Fibroblast of skin of right quadriceps (primary cell): ENCODE results near the gene MYOZ2.

ENCODE experiments used
- DNase-seq: peaks from one replicate; pipeline ENCODE4 v3.0.0-alpha.2; 2013

The MYOZ2 gene

DNA sequence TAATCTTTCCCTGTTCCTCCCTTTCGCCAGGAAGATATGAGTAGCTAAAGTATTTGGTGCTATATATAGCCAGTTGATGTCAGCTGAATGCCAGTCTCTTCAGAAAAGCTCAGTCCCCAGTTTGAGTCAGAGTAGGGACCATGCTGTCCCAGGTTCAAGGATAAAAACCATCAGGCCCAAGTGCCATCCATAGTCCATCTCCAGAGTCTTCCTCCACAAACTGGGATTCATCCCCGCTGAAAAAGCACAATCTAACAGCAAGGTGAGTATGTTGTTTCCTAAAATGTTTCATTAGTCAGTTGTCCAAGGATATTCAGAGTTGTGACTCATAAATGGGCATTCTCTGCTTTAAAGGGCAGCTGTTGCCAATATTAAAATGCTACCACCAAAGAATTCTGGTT is at the start of gene MYOZ2:
TSS of gene MYOZ2 (plus strand) at position 112 of the 401 bp plus-strand sequence. CDS start 694 bp downstream, outside the sequence.
- DNase-seq, result no peak

DNA sequence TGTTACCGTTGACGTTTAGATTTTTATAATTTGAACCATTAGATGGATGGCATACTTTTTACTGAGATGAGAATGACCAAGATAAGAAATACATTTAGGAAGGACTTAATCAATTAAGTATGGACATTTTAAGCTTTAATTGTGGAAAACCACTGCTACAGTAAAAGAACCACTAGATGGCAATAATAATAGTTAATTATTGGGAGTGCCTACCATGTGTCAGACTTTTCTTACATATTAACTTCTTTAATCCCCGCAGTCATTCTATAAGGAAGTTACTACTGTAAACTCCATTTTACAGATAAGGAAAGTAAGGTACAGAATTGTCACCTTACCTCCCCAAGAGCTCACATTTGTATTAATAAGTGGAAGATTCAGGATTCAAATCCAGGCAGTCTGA is 48.5 kb upstream of the MYOZ2 start:
- no peak for DNase-seq

DNA sequence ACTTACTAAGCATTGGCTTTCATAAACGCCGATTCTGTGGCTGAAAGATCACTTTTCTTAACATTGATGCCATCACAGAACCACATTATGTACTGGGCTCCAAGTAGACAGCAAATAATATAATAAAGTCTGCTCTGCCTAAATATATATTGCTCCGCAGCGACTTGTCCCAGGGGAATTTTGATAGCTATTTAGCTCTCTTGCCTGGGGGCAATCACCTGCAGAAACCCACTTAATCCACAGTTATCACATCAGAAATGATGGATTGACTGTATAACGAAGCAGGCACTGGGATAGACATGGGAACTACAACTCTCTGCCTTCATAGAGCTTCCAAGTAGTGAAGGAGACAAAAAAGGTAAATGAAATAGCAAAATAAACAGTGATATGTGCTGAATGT is 48.0 kb upstream of the MYOZ2 start:
- no peak for DNase-seq

DNA sequence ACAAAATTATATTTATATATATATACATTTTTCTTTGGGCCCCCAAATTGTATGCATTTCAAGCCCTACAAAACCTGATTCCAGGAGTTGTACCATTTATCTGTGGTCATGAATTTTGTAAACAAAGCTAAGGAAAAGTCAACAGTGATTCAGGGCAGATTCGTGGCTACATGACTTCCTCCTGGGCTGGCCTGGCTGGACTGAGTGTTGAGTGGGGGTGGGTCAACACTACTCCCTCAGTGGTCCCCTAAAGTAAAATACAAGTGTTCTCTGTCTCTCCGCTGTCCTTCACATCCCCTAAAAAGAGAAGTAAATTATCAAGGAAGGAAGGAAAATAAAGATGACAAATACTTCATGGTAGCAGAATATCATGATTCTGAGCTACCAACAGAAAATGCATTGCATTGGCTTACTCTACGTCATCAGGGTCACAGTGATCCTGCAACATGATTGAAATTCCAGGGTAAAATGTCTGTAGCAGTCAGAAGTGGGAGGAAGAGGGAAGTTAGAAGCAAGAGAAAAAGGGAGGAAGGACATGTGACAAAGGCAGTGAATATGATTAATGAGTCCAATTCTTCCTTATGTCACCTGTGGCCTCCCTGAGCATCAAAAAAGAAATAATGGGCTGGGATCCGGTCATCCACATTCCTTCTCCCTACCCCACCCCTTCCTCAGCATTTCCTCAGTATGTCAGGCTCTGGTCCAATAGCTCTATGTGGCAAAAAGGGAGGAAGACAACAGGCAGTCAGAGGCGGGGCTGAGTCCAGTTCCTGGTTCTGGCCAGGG is 42.4 kb upstream of the MYOZ2 start:
- no peak for DNase-seq

DNA sequence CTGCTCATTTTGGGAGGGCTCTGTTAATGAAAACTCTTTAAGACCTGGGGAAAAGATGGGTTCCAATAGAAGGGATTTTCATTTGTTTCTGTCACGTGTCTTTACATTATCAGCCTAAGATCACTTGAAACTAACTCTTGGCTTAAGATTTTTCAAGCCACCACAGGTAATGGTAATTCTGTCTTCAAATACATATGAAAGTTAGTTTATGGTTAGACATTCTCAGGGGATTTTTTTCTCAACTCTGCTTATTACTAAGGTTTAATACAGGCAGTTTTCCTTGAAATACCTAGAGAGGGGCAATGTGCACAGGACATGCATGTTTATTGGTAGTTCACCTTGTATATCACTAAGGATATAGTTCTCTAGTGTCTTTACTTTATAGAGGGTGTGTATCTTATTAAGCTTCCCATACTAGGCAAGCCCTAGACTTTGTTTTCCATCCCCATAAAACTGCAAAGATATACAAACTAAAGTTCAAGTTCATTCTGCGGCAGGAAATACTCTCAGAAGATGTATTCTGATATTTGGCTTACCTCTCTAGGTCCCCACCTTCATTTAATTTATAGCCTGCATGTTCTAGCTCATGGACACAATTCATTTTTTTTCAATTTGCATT is 38.2 kb upstream of the MYOZ2 start:
- no peak for DNase-seq

DNA sequence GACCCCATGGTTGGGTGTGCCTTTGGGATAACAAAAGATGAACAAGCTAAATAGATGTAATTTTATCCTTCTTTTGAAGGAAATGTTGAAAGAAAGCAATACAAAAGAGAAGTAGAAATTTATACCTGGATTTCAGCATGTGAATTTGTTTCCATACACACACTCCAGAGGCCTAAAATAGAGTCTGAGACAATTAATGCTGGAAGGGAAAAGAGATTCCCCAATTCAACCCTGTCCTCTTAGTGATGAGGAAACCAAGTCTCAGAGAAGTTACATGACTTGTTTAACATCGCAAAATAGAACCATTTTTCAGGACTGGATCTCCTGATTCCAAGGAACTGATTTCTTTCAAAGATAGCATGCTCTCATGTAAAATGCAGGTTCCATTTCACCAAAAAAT is 37.3 kb upstream of the MYOZ2 start:
- DNase-seq, result no peak

DNA sequence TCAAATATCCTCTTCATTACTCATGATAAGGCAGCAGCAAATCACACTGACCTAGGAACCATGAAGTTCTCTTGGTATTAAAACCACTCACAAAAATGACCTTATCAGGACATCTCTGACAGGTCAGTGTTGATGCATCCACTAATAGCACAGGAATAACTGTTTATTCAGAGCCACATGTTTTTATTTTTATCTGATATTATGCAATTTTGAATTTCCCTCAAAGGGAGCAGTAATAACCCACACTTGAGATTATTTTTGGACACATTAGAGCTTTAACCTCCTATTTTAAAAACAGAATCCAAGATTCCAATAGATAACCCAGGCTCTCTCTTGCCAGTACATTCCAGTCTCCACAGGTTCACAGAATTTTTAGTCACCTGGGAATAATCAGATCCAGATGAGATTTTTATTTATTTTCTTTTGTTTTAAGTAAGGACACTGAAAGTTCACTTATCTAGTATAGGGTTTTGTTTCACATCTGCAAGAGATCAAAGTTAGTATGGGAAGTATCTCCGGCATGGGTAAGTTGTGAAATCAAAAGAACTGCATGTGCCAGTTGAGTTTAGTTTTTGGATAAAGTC is 36.3 kb upstream of the MYOZ2 start:
- peak; percentile 63 for DNase-seq

DNA sequence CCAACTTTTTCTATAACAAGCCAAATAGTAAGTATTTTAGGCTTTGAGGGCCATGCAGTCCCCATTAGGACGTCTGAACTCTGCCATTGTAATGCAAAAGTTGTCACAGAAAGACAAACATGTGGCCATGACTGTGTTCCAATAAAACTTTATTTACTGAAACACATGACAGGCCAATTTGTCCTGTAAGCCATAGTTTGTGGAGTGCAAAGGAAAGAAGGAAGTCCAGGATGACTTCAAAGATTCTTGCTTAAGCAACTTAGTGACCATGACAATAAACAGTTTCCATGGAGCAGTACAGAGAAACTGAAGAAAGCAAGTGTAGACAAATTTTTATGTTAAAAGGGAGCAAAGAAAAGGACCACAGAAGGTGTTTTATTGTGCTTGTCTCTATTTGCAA is 35.0 kb upstream of the MYOZ2 start:
- DNase-seq, result no peak

DNA sequence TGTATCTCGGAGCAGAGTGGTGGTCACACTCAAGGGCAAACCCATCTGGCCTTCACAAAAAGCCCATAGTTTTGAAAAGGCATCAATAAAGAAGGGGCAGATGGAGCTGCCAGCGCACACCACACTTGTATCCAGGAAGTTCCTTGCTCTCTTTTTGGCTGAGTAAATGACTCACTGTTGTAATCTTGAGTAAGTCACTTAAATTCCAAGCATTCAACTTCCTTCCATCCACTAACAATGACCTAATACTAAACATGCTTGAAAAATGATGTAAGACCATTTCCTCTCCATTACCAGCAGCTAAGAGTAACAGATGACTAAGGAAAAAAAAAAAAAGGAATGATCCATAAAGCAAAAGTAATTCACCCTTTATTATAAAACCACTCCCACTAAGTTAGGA is 32.4 kb upstream of the MYOZ2 start:
- peak; percentile 98 for DNase-seq

DNA sequence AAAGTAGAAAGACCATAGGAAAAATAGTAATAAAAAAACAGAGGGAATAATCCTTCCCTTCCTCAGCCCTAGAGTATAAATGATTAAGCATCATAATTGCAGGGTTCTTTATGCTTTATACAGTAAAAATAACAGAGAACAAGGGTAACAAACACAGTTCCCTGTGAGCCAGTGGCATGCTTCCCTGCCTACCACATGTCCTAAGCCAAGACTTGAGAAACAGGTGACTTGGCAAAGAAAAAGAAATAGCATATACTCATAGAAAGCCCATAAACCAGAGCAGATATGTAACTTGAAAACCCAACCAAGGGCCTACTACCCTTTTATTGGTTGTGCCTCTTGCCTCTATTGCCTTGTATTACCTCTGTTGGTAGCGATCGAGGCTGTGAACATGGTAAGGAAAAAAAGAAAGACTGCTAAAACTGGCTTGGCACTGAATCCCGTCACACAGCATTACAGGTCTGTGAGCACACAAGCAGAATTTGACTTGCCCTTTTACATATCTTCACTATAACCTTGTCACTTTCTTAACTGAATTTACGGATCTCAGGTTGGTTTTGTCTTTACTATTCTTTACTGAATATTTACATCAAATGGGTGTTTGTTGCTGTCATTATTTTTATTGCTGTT is 30.9 kb upstream of the MYOZ2 start:
- no peak for DNase-seq

DNA sequence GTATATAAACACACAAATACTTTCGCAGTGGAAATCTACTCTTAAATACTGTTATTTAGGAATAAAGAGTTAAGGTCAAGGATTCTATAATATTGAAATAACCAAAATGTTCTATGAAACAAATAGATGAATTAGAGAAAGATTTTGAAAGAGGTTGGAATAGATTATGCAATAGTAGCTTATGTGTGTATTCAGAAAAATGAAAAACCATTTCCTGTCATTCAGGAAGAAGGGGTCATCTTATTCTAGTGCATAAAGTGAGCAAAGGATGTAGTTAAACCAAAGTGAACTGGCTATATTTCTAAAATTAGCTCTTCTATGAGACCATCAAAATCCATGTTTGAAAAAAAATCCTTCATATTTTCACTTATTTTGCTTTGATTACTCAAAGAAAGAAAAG is 30.0 kb upstream of the MYOZ2 start:
- DNase-seq, result no peak

DNA sequence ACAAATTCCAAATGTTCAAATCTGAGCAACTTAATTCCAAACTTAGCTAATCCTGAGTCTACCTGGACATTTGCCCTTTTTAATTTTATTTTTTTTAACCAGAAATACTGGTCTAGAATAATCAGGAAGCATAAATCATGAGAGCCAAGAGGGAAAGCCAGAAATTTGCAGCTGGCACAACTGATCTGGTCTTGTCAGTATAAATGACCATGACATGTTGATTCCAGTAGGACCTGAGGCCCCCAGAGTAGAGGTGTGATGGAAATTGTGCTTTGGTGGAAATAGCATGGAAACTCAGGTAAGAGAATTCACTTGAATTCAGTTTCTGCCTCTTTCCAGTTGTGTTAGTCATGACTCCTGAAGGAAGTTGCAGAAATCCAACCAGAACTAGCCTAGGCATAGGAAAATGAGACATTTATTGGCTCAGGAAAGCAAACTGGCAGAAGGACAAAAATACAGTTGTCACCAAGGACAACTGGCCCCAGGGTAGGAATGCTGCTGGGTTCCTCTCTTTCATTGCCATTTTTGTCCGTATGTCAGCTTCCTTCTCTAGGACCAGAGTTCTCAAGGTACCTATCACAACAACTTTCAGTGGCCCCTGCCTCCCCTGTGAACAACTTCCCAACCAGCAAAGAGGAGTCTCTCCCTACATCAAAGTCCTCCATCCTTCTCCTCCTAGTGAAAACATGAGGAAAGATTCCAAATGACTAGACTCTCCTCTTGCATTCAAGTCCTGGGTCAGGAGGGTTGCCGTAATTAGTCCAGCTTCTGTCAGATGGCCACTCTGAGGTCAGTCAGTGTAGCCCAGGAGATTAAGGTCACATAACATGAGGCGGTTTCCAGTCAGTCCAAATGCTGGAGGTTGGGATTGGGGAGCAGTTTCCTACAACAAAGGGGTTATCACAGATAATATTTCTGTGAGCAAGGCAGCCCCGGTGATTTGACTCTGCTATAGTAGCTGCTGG is 29.3 kb upstream of the MYOZ2 start:
- no peak for DNase-seq

DNA sequence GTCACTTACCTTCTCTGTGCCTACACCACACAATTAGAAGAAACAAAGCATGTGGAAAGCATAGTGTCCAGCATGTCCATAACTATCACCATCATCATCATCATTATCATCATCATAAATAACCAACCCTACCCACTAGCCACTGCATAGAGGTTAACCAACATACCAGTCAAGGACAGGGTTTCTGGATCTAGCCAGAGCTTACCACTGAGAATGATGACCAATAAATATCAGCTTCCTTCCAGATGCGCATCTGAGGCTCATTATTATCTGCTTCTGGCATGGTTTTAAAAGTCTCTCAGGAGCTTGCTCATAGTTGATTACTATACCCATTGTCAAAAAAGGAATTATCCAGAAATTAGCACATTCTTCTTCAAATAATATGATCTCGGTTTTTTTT is 25.5 kb upstream of the MYOZ2 start:
- no peak for DNase-seq

DNA sequence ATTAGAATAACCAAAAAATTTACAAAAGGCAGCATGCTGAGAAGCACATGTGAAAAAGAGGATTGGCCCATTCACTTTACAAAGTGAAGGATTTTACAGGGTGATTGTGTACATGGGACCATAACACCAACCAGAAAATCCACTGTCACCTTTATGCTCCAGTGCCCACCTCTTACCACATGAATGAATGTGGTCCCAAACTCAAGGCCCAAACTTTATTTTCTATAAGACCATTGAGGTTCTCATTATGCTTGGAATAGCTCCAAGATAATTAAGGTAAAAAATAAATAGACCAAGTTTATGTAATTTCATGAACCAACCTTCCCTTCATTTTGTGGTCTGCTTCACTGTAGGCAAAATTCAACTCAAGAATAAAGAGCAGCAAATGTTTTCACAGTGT is 24.3 kb upstream of the MYOZ2 start:
- DNase-seq, result no peak

DNA sequence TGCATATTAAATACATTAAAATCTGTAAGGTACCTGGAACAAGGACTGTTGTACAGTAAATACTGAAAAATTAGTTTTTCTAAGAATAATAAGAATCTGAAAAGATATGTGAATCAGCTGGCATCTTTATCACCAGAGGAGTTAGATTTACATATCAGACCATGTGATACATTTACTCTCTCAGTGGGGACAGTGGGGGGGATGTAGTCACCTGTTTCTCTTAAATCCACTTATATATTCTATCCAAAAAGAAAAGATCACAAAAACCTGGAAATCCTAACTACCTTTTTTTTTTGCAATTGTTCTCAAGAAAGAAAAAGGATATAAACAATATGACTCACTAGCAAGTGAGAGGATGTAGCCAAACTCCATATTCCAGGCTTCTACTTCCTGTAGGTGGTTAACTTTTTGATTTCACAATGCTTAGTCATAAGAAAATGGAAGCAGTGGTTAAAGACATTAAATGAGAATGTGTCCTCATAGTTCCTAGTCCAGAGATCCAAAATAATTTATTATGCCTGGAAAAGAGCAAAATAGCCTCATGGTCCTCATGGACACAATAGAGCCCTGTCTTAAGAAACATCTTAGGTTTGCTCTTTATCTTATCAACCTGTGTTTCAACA is 22.5 kb upstream of the MYOZ2 start:
- peak; percentile 94 for DNase-seq

DNA sequence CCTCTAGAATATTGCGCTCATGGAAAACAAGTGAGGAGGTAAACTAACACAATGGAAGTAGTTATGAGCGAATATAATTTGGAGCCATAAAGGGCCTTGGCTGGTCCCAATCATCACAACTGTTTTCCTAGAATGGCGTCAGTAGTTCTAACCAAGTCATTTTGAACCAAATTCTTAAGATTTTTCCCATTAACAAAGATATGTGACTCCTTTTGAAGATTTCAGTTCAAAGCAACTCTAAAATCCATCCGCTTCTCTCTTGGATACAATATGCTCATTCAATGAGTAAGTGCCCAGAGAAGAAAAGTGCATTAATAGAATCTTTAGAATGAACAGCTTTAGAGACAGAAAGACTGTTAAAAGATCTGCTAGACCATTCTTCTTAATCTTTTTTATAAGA is 19.6 kb upstream of the MYOZ2 start:
- no peak for DNase-seq

DNA sequence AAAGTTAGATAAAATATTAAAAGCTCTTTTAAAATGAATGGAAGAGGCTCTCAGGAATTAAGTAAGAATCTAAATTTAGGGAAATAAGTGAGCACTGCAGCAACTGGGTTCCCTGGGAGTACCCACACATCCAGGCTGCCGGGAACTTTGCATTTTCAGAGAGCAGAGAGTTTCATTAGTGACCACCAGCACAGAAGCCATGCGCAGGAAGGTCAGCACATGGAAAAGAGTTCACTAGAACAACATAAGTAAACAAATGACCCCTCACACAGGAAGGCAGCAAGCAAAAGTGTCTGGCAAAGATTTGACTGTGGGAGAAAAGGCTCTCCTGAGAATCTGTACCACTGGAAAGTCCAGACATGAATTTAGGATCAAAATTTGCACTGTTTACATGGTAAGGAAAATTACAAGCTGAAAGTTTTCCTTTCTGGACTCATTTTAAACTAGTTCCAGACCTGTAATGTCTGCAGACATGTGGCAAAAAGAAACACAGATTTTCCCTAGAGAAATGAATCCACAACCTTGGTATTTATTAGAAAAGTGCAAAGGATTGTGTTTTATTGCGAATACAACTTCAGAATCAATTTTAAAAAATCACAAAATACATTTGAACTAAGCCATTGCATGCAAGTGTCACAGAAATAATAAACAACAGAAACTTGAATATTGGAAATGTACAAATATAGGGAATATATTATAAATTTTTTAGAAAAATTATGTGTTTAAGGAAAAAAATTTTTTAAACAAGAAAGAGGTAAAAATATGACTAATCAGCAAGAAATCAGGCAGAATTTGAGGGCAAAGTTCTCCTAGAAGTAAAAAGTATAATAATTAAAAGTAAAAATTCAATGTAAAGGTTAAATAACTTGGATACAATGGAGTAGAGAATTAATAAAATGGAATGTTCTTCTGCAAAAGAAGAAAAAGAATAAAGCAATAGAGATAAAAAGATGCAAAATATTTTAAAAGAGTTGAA is 18.4 kb upstream of the MYOZ2 start:
- peak; percentile 53 for DNase-seq

DNA sequence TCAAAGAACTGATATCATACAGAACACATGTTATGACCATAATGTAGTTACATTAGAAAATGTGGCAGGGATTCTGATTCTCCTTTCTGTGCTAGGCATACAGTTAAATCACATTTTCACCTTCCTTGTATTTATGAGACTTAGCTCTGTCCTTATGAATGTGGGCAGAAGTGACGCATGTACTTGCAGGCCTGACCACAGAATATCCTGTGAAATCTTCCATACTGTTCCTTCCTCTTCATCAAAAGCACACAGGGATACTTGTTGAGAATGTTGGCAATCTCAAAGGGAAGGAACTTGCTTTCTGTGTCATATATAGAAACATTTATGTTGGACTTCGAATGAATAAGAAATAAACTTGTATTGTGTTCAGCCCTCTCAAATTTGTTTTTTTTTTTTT is 17.2 kb upstream of the MYOZ2 start:
- DNase-seq, result peak; percentile 47

DNA sequence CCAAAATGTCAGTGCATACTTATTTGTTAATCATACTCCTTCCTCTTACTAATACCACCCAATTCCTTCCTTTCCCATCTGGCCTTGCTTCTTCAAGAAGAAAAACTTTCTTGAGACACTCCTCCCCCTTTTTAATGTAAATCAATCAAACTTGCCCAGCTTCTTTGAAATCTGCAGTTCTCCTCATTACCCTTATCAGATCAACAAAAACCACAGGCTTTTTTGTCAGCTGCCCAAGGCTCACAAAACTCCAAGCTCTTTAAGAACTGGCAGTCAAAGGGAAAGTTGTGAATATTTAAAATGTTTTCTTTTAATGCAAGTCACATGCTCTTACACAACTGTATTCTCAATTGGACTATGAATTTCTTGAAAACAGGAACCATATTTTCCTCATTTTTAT is 11.3 kb upstream of the MYOZ2 start:
- peak; percentile 77 for DNase-seq

DNA sequence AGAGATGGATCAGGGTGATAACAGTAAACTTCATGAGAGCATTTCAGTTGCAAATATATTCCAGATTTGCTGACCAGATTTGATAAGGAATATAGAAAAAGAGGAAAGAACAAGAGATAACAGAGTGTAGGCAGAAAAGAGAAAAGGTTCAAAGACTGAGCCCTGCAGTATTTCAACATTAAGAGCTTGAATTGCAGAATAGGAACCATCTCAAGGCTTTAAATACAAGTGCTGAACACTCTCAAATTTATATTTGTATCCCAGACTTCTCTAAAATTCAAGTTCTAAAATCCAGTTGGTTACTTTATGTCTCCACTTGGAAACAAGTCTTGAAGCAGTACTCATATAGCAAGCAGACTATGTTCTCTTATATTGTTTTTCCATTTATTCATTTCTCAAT is 9.7 kb upstream of the MYOZ2 start:
- DNase-seq, result no peak

DNA sequence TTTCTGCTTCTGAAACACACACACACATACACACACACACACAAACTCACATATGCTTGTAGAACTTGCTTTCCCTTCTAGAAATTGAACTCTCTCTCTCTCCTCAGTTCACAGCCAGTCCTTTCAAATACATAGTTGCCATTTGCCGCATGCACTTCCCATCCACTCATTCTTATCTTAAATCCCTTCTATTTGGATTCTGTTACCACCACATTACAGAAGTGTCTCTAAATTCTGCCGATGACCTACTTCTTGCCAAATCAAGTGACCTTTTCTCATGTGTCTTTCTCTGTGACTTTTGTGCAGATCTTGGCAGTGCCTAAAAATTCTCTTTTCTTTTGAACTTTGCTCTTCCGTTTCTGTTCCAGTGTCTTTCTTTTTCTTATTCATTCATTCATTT is 7.5 kb upstream of the MYOZ2 start:
- DNase-seq, result no peak
